A549 (cell line): ENCODE measurements around the gene AP3D1. TPM values are rescaled to one million over a fixed set of nuclear protein-coding genes. Genes with fewer than 3 reads are reported as not detected.

Experiments used
- ATAC-seq, 2 experiments: fragments of 200-7000 bp in 1 of 2; fragments of >200 bp in 1 of 2; cut with Nextera tagmentation in 1 of 2; cut with Tn5 transposase in 1 of 2; 3 replicates each; pipeline versions ENCODE4 v1.8.0 to v1.9.1; 2018 to 2020; ENCODE audit warnings: mild to moderate bottlenecking in 1 of 2, moderate library complexity in 1 of 2
- CTCF ChIA-PET: fragments of 300-600 bp; sonication (Branson Sonifier 250); formaldehyde crosslinking; extraction: SDS; loops from one replicate; lab custom pipeline; 2021; ENCODE audit warnings: antibody characterized with exemption, inconsistent platforms; lab: Yijun Ruan, JAX
- POLR2A ChIA-PET: fragments of 350-600 bp; formaldehyde crosslinking; extraction: SDS; loops from one replicate; lab custom pipeline; 2021; ENCODE audit warnings: antibody characterized with exemption, inconsistent platforms; lab: Yijun Ruan, JAX
- DNase-seq, 2 experiments: peaks; one replicate each; pipeline versions ENCODE4 v3.0.0 to v3.0.0-alpha.2; 2011 to 2016; ENCODE audit warnings: low read depth in 1 of 2, low spot score in 1 of 2
- FAIRE-seq: peaks from 2 replicates; lab custom pipeline; 2011; peaks lifted over from hg19 to GRCh38; lab: Jason Lieb, UNC
- H3K27ac ChIP-seq, 2 experiments: fragments of >200 bp; sonication (Bioruptor Twin); formaldehyde crosslinking; 3 replicates each; pipeline ENCODE4 v1.5.1; 2016 to 2017
- H3K4me1 ChIP-seq: fragments of >200 bp; sonication (Bioruptor Twin); formaldehyde crosslinking; 3 replicates; pipeline ENCODE4 v1.6.1; 2016
- H3K4me2 ChIP-seq: fragments of >200 bp; sonication (Bioruptor Twin); formaldehyde crosslinking; 3 replicates; pipeline ENCODE4 v1.6.1; 2016
- H3K4me3 ChIP-seq: fragments of >200 bp; sonication (Bioruptor Twin); formaldehyde crosslinking; 3 replicates; pipeline ENCODE4 v1.5.1; 2016
- H3K9me3 ChIP-seq: fragments of >200 bp; sonication (Bioruptor Twin); formaldehyde crosslinking; 3 replicates; pipeline ENCODE4 v1.6.1; 2016
- BCL3 ChIP-seq: fragments of >200 bp; sonication (Bioruptor Twin); formaldehyde crosslinking; IDR thresholded peaks from 3 replicates; pipeline ENCODE4 v1.6.1; 2016
- CTCF ChIP-seq: fragments of >200 bp; sonication (Bioruptor Twin); formaldehyde crosslinking; IDR thresholded peaks from 3 replicates; pipeline ENCODE4 v1.5.1; 2016
- FOSL2 ChIP-seq, 2 experiments: fragments of 450-650 bp in 1 of 2; fragments of >200 bp in 1 of 2; sonication (Bioruptor Twin) in 1 of 2; formaldehyde crosslinking; IDR thresholded peaks; 2 replicates each; pipeline versions ENCODE4 v1.5.0 to v1.6.1; 2016 to 2020; ENCODE audit warnings: mild to moderate bottlenecking in 1 of 2, moderate library complexity in 1 of 2
- HDAC2 ChIP-seq: fragments of 200-600 bp; sonication (generic); IDR thresholded peaks from 2 replicates; pipeline ENCODE4 v1.6.1; 2016
- HOXA7 ChIP-seq: fragments of 250-450 bp; sonication (Bioruptor Pico); IDR thresholded peaks from 2 replicates; pipeline ENCODE4 v1.5.0; 2020; ENCODE audit warnings: mild to moderate bottlenecking, moderate library complexity
- HOXB5 ChIP-seq: fragments of 250-450 bp; sonication (Bioruptor Pico); IDR thresholded peaks from 2 replicates; pipeline ENCODE4 v1.5.0; 2020; ENCODE audit warnings: mild to moderate bottlenecking, moderate library complexity
- JUN ChIP-seq, 2 experiments: fragments of >200 bp; sonication (Bioruptor Twin); formaldehyde crosslinking; IDR thresholded peaks; 2 replicates in 1 of 2; 3 replicates in 1 of 2; pipeline ENCODE4 v1.6.1; 2016 to 2017
- JUNB ChIP-seq: fragments of >200 bp; sonication (Bioruptor Twin); formaldehyde crosslinking; IDR thresholded peaks from 2 replicates; pipeline ENCODE4 v1.6.1; 2016
- KDM5A ChIP-seq: fragments of 200-600 bp; sonication (generic); IDR thresholded peaks from 2 replicates; pipeline ENCODE4 v1.6.1; 2016; ENCODE audit warnings: antibody characterized with exemption, mild to moderate bottlenecking
- NPAS2 ChIP-seq: fragments of 250-450 bp; sonication (Bioruptor Pico); IDR thresholded peaks from 2 replicates; pipeline ENCODE4 v1.8.0; 2022; ENCODE audit warnings: mild to moderate bottlenecking, moderate library complexity, borderline replicate concordance
- NR3C1 ChIP-seq: fragments of >200 bp; sonication (Bioruptor Twin); formaldehyde crosslinking; IDR thresholded peaks from 3 replicates; pipeline ENCODE4 v1.6.1; 2017
- PHF8 ChIP-seq: fragments of 200-600 bp; sonication (generic); IDR thresholded peaks from 2 replicates; pipeline ENCODE4 v1.6.1; 2016; ENCODE audit warnings: low read depth, mild to moderate bottlenecking, antibody characterized with exemption, moderate library complexity, borderline replicate concordance
- POLR2A ChIP-seq: IDR thresholded peaks from 2 replicates; pipeline ENCODE4 v1.6.1; 2012; ENCODE audit warnings: mild to moderate bottlenecking, low read length
- REST ChIP-seq: fragments of 200-600 bp; sonication (generic); IDR thresholded peaks from 2 replicates; pipeline ENCODE4 v1.6.1; 2016; ENCODE audit warnings: antibody characterized with exemption, mild to moderate bottlenecking, moderate library complexity
- RNF2 ChIP-seq: fragments of 200-600 bp; sonication (generic); IDR thresholded peaks from 2 replicates; pipeline ENCODE4 v1.6.1; 2016; ENCODE audit warnings: low read depth, mild to moderate bottlenecking, antibody characterized with exemption, moderate library complexity, borderline replicate concordance
- SREBF2 ChIP-seq: fragments of 450-650 bp; IDR thresholded peaks from 2 replicates; pipeline ENCODE4 v1.6.1; 2014; ENCODE audit warnings: mild to moderate bottlenecking, moderate library complexity
- TFCP2L1 ChIP-seq: fragments of 250-450 bp; sonication (Bioruptor Pico); IDR thresholded peaks from 2 replicates; pipeline ENCODE4 v1.5.0; 2021; ENCODE audit warnings: mild to moderate bottlenecking
- ZC3H11A ChIP-seq: fragments of 450-650 bp; IDR thresholded peaks from 2 replicates; pipeline ENCODE4 v1.6.1; 2014; ENCODE audit warnings: antibody characterized with exemption, mild to moderate bottlenecking
- ZSCAN20 ChIP-seq: fragments of 250-450 bp; sonication (Bioruptor Pico); IDR thresholded peaks from 2 replicates; pipeline ENCODE4 v1.8.0; 2022; ENCODE audit warnings: mild to moderate bottlenecking, moderate library complexity
- WGBS: methylation state at CpG from one replicate; pipeline ENCODE4 v1.1.6; 2017; ENCODE audit errors: missing lambda C conversion rate; 5-methylcytosine and 5-hydroxymethylcytosine counted together
- polyA plus RNA-seq, 4 experiments: library from polyadenylated mRNA; depleted of rRNA in 3 of 4; stranded (reverse); fragments of >200 nt; fragmentation: RNase III in 1 of 4; extraction: RNeasy Plus Mini Kit Qiagen cat#74134 plus additional on column Dnase treatment in 1 of 4; gene quantifications; 2 replicates in 3 of 4; 3 replicates in 1 of 4; pipeline ENCODE4 v1.2.3, GENCODE V29; 2011 to 2017

AP3D1 gene
- polyA plus RNA-seq, 2 of the 4 experiments (the other 2 are of a cell fraction), result 44.4 to 66.9 TPM

GRCh38 chr19:2148482-2149135 is 2.8 kb downstream of the AP3D1 start:
- POLR2A ChIA-PET, result interaction anchor here (0.6 kb wide), 1 partner anchor 219 kb away, joined by 3 read pairs; no protein-coding TSS in a partner anchor
- H3K4me1 ChIP-seq, result peaks cover 15% of the 10 kb centered on the region; the same call in 2 of the 3 replicates
- FAIRE-seq (no peak), DNase-seq (no peak), ATAC-seq (no peak)
- WGBS, result 88% methylated on average over 16 of the region's 16 CpGs
- no peaks in the 10 kb centered on the region for H3K9me3 ChIP-seq
- CTCF ChIA-PET, result interaction anchor here (0.6 to 0.7 kb wide), 2 partner anchors 202 to 251 kb away, joined by 3 to 4 read pairs; no protein-coding TSS in a partner anchor
- no peak overlapping the region for H3K27ac ChIP-seq
- TF ChIP-seq JUN (IDR thresholded peaks at IDR 0.05) (no peak), PHF8 (no peak), KDM5A (no peak), POLR2A (no peak), NR3C1 (no peak), HOXA7 (no peak), RNF2 (no peak), NPAS2 (CRISPR knock-in tag) (no peak), JUNB (no peak), TFCP2L1 (CRISPR knock-in tag) (no peak), REST (no peak), FOSL2 (IDR thresholded peaks at IDR 0.05) (no peak), FOSL2 (CRISPR knock-in tag; IDR thresholded peaks at IDR 0.05) (no peak), ZC3H11A (no peak), HDAC2 (no peak), ZSCAN20 (CRISPR knock-in tag) (no peak), SREBF2 (no peak)
- H3K4me3 ChIP-seq, result no peak overlapping the region
- H3K4me2 ChIP-seq, result no peak overlapping the region; the same call in 2 of the 3 replicates

- TF ChIP-seq KDM5A (no peak), REST (peak; percentile 46; the same call in 1 of the 2 replicates), CTCF (no peak), HOXB5 (CRISPR knock-in tag) (no peak), BCL3 (no peak)
- Histone ChIP-seq H3K4me2 (no peak overlapping the region), H3K27ac (no peak overlapping the region), H3K9me3 (no peaks in the 10 kb centered on the region), H3K4me3 (no peak overlapping the region), H3K4me1 (peaks cover 10% of the 10 kb centered on the region; the same call in 2 of the 3 replicates)
- ATAC-seq, result no peak
- ChIA-PET POLR2A (no interaction called here), CTCF (interaction anchor here (1.5 kb wide), 1 partner anchor 10 kb away, joined by 6 read pairs; no protein-coding TSS in a partner anchor)
- DNase-seq, result no peak
- WGBS, result 82% methylated on average over 15 of the region's 16 CpGs
- no peak for FAIRE-seq
These were observed 5.5 kb downstream of the AP3D1 start for GRCh38 chr19:2145831-2146241.
